ENCODE results near the gene MVB12A.

DNA sequence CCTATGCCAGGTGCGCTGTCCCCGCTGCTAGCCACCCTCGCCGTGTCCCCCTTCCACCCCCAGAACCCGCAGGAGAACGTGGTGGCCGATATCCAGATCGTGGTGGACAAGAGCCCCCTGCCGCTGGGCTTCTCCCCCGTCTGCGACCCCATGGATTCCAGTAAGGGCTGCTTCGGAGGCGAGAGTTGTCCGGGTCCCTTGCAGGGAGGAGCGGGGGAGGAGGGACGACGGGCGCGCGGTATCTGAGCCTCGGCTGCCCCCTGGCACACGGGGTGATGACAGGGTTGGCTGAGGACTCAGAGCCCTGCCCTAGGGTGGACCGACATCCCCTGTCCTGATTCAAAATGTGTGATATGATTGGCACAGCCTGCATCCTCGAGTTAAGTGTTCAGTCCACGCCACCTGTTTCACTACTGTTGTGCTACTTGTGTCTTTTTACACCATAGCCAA, 653 bp downstream of the MVB12A start:
- TF ChIP-seq EP300 (IDR thresholded peaks at IDR 0.05): no peak
- TF ChIP-seq, protein P1, sequence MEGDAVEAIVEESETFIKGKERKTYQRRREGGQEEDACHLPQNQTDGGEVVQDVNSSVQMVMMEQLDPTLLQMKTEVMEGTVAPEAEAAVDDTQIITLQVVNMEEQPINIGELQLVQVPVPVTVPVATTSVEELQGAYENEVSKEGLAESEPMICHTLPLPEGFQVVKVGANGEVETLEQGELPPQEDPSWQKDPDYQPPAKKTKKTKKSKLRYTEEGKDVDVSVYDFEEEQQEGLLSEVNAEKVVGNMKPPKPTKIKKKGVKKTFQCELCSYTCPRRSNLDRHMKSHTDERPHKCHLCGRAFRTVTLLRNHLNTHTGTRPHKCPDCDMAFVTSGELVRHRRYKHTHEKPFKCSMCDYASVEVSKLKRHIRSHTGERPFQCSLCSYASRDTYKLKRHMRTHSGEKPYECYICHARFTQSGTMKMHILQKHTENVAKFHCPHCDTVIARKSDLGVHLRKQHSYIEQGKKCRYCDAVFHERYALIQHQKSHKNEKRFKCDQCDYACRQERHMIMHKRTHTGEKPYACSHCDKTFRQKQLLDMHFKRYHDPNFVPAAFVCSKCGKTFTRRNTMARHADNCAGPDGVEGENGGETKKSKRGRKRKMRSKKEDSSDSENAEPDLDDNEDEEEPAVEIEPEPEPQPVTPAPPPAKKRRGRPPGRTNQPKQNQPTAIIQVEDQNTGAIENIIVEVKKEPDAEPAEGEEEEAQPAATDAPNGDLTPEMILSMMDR (IDR thresholded peaks at IDR 0.05): no peak
- TF ChIP-seq POLR2A (IDR thresholded peaks at IDR 0.05): no peak
- TF ChIP-seq POLR2AphosphoS5 (IDR thresholded peaks at IDR 0.05): no peak
